ENCODE measurements around the gene NXPH1.

The NXPH1 gene

GRCh38 chr7:8433477-8434289 lies at the start of gene NXPH1:
TSS of gene NXPH1 (plus strand) at chr7:8433609.
- no peak for TF ChIP-seq CTCF (IDR thresholded peaks at IDR 0.05; ENCODE audit: low read length, missing control alignments)
- no peak within 1 kb of the TSS for H3K4me3 ChIP-seq (replicated peaks; ENCODE audit: low read depth, low read length)
- no peak for DNase-seq (ENCODE audit: low read depth)

- no peak for DNase-seq (ENCODE audit: low read depth)
- H3K4me3 ChIP-seq (replicated peaks; ENCODE audit: low read depth, low read length), result no peak overlapping the region
- TF ChIP-seq CTCF (IDR thresholded peaks at IDR 0.05; ENCODE audit: low read length, missing control alignments), result no peak
These were observed 48.5 kb upstream of the NXPH1 start for GRCh38 chr7:8384901-8385300.

GRCh38 chr7:8386926-8387550 lies 46.4 kb upstream of the NXPH1 start:
- no peak overlapping the region for H3K4me3 ChIP-seq (replicated peaks; ENCODE audit: low read depth, low read length)
- DNase-seq (ENCODE audit: low read depth), result no peak
- TF ChIP-seq CTCF (IDR thresholded peaks at IDR 0.05; ENCODE audit: low read length, missing control alignments), result no peak

- no peak overlapping the region for H3K4me3 ChIP-seq (replicated peaks; ENCODE audit: low read depth, low read length)
- no peak for DNase-seq (ENCODE audit: low read depth)
These were observed 45.7 kb upstream of the NXPH1 start for GRCh38 chr7:8387551-8388256.

GRCh38 chr7:8388257-8388625 lies 45.2 kb upstream of the NXPH1 start:
- H3K4me3 ChIP-seq (replicated peaks; ENCODE audit: low read depth, low read length), result no peak overlapping the region
- no peak for DNase-seq (ENCODE audit: low read depth)
- TF ChIP-seq CTCF (IDR thresholded peaks at IDR 0.05; ENCODE audit: low read length, missing control alignments), result no peak

More at GRCh38 chr7:8387551-8388256, 45.7 kb upstream of the NXPH1 start:
- TF ChIP-seq CTCF (IDR thresholded peaks at IDR 0.05; ENCODE audit: low read length, missing control alignments), result no peak

GRCh38 chr7:8389593-8390261 lies 43.7 kb upstream of the NXPH1 start:
- TF ChIP-seq CTCF (IDR thresholded peaks at IDR 0.05; ENCODE audit: low read length, missing control alignments), result no peak
- H3K4me3 ChIP-seq (replicated peaks; ENCODE audit: low read depth, low read length), result no peak overlapping the region
- DNase-seq (ENCODE audit: low read depth), result no peak
